ENCODE data around the gene GRIA3.

- TF ChIP-seq YY1 (IDR thresholded peaks at IDR 0.05; ENCODE audit: insufficient read depth, insufficient read length) (no peak), SUZ12 (IDR thresholded peaks at IDR 0.05; ENCODE audit: extremely low read depth, insufficient read depth, insufficient read length) (no peak)
These were observed 9.0 kb downstream of the GRIA3 start for GRCh38 chrX:123193101-123193500.

Data from NT2/D1 (cell line).